HG03460 (cell line): ENCODE measurements around the gene MNAT1.
"Not testable (repeated sequence)": the region's sequence is repeated elsewhere in the genome, so short reads cannot be mapped to it uniquely, and the experiment has no call there.

ENCODE experiments used
- ATAC-seq: cut with Tn5 transposase; IDR thresholded peaks from one replicate; pipeline ENCODE4 v1.9.1; 2021; ENCODE audit not compliant: unreplicated experiment

Gene MNAT1

DNA sequence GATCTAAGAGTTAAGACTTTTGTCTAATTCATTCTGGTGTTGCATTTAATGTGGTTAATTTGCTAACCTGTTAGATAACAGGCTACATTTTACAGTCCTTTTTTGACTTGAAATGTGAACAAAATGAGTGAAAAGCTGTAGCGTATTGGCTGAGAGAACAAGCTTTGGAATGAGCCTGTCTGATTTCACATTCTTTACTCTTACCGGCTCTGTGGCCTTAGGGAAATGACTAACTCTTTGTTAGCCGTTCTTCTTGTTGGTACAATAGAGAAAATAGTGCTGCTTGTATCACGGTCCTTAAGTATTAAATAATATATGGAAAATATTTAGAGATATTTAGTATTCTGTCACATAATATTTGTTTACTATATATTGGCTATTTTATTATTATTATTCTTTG, 1.9 kb downstream of the MNAT1 start:
- ATAC-seq: no peak

- ATAC-seq: no peak
Measured at GRCh38 chr14:60738843-60739508, 4.4 kb downstream of the MNAT1 start.

DNA sequence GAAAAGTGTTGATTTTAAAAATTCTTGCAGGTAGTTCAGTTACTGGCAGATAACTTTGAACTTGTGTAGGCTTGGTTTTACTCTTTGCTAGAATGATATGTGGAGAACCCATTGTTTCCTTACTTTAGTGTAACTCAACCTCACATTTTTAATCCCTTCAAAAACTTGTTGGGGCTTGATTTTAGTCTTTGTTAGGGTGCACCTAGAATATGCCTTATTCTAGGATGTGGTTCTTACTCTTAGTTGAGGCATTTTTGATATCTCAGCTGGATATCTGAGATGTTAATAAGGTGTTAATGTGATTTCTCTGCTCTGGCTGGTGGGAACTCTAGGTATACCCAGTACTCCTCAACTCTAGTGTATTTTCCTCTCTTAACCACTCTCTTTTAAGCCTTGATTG, 10.0 kb downstream of the MNAT1 start:
- no peak for ATAC-seq

DNA sequence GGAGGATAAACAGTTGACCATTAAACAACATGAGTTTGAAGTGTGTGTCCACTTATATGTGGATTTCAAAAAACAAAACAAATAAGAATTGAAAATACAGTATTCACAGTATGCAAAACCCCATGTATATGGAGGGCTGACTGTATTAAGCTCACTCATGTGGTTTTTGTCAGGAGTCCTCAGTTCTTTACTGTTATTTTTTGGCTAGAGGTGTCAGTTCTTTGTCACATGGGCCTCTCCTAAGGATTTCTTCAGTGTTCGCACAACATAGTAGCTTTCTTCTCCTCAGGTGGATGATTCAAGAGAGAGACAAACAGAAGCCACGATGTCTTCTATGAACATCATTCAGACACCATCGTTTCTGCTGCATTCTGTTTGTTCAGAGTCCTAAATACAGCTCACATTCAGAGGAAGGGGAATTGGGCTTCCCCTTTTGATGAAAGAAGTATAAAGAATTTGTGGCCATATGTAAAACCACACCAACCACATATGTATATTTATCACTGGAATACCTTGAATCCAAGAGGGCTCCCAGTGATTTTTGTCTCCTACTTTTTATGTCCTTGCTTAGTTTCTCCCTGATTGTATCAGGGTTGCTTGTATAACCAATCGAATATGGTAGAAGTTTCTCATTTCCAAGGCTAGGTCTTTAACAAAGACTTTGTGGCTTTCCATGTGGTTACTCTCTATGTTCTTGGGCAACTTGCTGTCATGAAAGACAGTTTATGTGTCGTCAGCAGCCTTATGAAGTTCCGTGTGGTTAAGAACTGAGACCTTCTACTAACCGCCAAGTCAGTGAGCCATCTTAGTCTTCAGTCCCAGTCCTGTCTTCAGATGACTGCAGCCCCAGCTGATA, 18.9 kb downstream of the MNAT1 start:
- ATAC-seq: peak; percentile 98

DNA sequence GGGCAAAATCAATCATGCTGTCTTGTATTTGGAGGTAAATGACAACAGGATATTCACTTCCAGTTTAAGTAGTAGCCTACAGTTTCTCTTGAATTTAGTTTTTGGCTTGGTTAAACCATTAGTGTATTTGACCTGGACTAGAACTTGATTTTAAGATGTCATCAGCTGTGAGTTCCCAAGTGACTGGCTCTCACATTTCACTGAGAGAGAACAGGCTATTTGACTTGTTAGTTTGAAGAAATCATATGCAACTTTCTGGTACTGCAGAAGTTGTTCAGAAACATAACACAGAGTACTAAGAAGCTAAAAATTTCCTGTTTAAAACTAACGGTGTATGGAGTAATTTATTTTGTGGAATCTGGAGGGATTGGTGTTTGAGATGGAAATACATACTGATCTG, 22.3 kb downstream of the MNAT1 start:
- no peak for ATAC-seq

DNA sequence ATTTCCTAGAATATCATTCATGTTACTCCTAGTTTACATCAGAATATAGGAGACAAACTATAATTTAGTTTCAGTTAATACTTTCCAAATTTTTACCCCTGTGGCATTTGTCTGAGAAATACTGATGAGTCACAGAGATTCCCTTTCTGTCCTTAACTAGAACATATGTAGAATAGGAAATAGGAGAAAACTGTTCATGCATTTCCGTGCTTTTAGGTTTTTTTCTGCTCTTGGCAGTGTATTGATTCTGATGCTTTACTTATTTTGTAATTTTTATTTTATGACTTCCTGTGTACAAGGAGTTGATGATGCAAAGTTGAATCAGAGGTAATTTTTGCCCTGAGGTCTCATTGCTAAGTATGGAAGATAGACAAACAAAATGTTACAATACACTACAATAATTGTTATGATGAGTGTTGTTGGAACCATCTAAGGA, 23.0 kb downstream of the MNAT1 start:
- no peak for ATAC-seq

DNA sequence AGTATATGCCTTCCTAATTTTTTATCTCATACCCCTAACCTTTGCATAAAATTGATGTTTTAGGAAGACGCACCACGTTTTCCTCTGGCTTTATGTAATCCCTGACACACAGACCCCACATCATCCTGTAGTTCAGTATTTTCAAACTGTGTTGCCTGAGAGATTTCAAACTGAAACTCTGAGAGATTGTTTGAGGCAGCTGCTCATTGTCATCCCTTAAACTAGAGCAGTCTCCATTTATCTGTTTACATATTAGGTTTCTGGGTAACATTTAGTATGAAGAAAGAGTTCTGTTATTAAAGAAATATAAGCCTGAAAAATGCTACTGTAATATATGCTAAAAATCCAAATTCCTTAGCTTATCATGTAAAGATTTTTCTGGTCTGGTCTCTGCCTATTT, 24.3 kb downstream of the MNAT1 start:
- peak; percentile 37 for ATAC-seq

DNA sequence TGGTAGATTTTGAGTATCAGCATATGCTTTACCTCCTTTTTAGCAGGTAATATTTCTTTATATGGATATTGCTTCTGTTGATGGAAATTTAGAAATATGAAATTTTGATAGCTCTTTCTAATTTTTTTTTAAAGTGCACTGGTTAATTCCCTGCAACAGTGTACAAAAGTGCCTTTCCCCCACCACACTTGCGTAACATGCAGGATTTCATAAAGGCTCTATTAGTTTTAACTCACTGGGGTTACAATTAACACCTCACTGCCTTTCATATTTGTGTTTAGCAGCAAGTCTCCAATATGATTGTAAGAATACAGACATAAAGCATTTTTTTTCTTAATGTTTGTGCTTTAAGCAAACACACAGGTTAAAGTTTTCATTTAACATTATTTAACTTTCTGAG, 25.6 kb downstream of the MNAT1 start:
- ATAC-seq: no peak

DNA sequence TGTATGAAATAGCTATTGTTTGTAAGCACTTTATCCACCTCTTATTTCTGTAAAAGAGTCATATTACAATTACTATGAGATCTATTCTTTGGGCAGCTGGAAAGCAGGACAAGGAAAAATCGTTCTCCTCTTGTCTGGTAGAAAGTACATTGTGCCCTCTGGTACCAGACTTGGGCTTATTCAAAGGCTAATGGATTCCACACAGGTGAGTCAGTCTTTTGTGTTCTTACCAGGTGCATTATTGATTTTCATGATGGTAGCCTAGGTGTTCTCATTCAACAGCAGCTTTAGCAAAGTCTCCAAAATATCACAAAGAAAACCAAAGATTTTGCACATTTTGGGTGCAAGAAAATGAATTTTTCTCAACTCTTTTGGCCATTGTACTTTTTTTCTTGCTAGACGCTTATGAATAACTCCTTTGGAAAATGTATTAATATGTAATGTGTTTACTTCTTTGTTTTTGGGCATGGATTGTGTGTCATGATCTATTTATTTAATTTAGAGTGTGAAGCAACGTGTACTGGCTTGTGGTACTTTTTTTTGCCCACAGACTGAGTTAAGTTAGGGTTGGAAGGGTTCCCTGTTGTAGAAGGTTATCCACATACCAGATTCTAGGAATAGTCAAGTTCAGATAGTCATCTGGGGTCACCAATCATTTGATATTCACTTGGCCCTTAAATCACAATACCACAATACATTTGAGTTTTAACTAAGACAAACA, 26.2 kb downstream of the MNAT1 start:
- no peak for ATAC-seq

DNA sequence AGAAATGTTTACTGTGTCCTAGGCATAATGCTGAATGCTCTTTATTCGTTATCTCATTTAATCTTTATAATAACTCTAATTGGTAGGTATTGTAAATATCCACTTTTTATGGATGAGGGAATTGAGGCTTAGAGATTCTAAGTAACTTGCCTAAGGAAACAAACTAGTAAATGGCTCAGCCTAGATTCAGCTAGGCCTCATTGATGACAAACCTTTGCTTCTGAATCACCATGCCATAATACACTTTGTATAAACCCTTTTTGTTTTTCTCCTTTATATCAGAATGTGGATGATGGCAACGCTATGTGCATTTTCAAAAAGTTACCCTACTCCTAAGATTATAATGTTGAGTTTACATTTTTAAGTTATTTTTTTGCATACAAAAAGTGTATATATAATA, 34.0 kb downstream of the MNAT1 start:
- ATAC-seq: no peak

GRCh38 chr14:60771117-60771516, 36.6 kb downstream of the MNAT1 start:
- ATAC-seq: no peak

GRCh38 chr14:60773558-60773957, 39.0 kb downstream of the MNAT1 start:
- peak; percentile 62 for ATAC-seq

DNA sequence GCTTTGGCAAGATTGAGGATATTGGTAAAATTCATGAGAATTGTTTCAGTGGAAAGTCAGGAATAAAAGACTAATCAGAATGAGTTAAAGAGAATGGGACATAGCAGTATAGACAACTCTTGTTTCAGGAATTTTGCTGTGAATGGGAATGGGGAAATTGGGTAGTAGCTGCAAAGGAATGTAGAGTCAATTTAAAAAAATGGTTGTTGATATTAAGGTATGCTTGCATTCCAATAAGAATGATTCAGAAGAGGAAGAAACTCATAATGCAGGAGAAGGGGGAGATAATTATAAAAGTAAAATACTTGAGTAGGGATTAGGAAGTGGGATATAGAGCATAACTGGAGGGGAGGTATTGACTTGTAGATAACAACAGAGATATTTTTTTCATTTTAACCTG, 40.7 kb downstream of the MNAT1 start:
- ATAC-seq: no peak

DNA sequence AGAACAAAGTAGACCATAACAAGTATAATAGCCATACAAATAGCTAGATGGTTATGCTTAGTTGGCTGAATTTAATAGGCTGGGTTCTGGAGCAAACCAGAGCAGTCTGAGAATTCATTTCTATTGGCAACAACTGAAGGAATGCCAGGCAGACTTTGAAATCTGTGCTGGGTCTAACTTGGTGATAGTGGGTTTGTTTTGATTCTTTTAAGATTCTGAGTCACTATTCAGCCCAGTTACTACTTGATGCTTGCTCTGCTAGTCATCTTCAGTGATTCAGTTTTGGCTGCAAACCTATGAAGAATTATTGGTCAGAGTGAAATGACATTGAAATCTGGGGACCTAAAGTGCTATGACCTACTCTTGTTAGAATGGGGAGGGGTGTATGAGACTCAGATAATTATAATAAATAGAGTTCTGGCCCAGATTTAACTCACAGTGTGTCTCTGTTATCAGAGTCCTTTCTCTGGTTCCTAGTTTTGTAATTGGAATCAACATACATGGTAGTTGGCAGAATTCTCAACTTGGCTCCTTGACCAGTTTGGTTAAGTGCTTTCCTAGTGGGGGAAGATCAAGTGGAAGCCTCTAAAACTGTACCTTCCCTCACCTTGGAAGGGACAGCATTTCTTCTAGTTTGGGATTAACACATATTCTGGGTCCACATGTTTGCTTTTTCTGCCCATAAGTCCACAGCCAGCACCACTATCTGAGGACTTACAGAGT, 43.5 kb downstream of the MNAT1 start:
- no peak for ATAC-seq

DNA sequence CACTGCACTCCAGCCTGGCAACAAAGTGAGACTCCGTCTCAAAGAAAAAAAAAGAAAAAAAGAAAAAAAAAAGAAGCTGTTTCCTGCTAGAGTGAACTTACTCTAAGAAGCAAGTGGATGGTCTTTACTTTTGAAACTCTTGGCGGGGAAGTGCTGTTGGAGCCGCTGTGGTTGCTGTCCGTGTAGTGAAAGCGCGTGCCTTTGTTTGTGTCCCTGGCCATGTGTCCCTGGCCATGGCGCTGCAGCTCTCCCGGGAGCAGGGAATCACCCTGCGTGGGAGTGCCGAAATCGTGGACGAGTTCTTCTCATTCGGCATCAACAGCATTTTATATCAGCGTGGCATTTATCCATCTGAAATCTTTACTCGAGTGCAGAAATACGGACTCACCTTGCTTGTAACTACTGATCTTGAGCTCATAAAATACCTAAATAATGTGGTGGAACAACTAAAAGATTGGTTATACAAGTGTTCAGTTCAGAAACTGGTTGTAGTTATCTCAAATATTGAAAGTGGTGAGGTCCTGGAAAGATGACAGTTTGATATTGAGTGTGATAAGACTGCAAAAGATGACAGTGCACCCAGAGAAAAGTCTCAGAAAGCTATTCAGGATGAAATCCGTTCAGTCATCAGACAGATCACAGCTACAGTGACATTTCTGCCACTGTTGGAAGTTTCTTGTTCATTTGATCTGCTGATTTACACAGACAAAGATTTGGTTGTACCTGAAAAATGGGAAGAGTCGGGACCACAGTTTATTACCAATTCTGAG, 45.4 kb downstream of the MNAT1 start:
- ATAC-seq: not testable (repeated sequence)

DNA sequence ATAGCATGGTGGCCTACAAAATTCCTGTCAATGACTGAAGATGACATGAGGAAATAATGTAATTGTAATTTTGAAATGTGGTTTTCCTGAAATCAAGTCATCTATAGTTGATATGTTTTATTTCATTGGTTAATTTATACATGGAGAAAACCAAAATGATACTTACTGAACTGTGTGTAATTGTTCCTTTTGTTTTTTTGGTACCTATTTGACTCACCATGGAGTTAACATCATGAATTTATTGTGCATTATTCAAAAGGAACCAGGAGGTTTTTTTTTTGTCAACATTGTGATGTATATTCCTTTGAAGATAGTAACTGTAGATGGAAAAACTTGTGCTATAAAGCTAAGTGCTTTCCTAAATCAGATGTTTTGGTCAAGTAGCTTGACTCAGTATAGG, 46.0 kb downstream of the MNAT1 start:
- not testable (repeated sequence) for ATAC-seq

GRCh38 chr14:60786905-60787304, 52.3 kb downstream of the MNAT1 start:
- ATAC-seq: no peak

GRCh38 chr14:60789656-60790055, 55.1 kb downstream of the MNAT1 start:
- ATAC-seq: no peak

- ATAC-seq: no peak
Measured at GRCh38 chr14:60790850-60791249, 56.3 kb downstream of the MNAT1 start.

- no peak for ATAC-seq
Measured at GRCh38 chr14:60796434-60796833, 61.9 kb downstream of the MNAT1 start.
